ENCODE measurements around the gene SRP68.

DNA sequence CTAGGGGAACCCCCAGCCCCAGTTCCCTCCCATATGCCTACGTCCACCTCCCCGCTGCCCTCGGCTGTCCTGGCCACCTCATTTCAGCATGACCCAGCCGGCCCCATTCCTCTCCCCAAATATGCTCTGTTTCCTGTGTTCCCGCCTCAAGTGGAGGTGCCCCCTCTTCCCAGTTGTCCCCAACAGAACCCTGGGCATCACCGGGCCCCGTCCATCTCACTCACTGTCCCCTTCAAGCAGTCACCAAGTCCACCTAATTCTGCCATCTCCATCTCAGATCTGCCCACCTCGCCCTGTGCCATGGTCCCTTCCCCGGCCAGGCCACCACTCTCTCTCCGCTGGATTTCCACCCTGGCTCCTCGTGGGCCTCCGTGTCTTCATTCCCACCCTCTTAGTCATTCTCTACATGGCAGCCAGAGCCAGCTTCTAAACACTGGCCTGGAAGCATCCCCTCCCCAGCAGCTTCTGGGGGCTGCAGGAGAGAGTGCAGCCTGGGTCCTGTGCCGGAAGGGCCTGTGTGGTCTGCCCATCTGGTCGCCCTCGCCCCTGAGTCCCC, 58.9 kb downstream of the SRP68 start:
- TF ChIP-seq POLR2AphosphoS5 (IDR thresholded peaks at IDR 0.05; ENCODE audit: low read depth, low read length) (no peak), TAF1 (IDR thresholded peaks at IDR 0.05; ENCODE audit: borderline replicate concordance, insufficient read depth, low read length) (no peak)
- TF ChIP-seq, protein P1, sequence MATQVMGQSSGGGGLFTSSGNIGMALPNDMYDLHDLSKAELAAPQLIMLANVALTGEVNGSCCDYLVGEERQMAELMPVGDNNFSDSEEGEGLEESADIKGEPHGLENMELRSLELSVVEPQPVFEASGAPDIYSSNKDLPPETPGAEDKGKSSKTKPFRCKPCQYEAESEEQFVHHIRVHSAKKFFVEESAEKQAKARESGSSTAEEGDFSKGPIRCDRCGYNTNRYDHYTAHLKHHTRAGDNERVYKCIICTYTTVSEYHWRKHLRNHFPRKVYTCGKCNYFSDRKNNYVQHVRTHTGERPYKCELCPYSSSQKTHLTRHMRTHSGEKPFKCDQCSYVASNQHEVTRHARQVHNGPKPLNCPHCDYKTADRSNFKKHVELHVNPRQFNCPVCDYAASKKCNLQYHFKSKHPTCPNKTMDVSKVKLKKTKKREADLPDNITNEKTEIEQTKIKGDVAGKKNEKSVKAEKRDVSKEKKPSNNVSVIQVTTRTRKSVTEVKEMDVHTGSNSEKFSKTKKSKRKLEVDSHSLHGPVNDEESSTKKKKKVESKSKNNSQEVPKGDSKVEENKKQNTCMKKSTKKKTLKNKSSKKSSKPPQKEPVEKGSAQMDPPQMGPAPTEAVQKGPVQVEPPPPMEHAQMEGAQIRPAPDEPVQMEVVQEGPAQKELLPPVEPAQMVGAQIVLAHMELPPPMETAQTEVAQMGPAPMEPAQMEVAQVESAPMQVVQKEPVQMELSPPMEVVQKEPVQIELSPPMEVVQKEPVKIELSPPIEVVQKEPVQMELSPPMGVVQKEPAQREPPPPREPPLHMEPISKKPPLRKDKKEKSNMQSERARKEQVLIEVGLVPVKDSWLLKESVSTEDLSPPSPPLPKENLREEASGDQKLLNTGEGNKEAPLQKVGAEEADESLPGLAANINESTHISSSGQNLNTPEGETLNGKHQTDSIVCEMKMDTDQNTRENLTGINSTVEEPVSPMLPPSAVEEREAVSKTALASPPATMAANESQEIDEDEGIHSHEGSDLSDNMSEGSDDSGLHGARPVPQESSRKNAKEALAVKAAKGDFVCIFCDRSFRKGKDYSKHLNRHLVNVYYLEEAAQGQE (IDR thresholded peaks at IDR 0.05; ENCODE audit: insufficient read depth in 1 of 2, low read depth in 2 of 2, low read length in 2 of 2) = no peak
